ENCODE data around the gene ZNF418.
A peak's percentile ranks its signal among the peaks of the same experiment; 100 is the strongest.

ZNF418 gene

GRCh38 chr19:57934820-57935665 lies at the start of gene ZNF418:
ZNF418 (minus strand) TSS chr19:57935402; CDS start chr19:57933822, 1,580 bp downstream.
- no peak for DNase-seq (ENCODE audit: low read depth in 1 of 2, low spot score in 1 of 2)

GRCh38 chr19:57978586-57979289 lies 43.5 kb upstream of the ZNF418 start:
- no peak for DNase-seq (ENCODE audit: low read depth in 1 of 2, low spot score in 1 of 2)

DNA sequence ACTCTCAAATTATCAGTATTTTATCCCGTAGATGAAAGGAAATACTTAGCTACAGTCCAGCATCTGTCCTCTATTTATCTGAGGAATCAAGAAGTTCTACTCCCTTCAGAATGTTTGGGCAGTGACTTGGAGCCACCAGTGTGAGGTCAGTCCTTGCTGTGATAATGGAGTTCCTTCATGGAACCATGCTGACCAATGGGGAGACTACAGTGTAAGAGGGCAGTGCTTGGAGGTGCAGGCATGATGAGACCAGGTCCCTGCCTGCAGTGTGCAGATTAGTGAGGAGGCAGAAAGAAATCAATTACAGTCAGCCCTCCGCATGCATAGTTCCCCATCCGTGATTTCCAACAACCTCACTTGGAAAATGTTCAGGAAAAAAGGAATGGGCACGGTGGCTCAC lies 39.2 kb upstream of the ZNF418 start, which contains the start of gene C19orf18:
Gene C19orf18 (minus strand): TSS at position 101 of the 400 bp plus-strand sequence. CDS start 102 bp downstream, outside the sequence.
- DNase-seq (ENCODE audit: low read depth in 1 of 2, low spot score in 1 of 2) = no peak

- no peak for DNase-seq (ENCODE audit: low read depth in 1 of 2, low spot score in 1 of 2)
Measured at GRCh38 chr19:57964761-57965160, 29.6 kb upstream of the ZNF418 start.

DNA sequence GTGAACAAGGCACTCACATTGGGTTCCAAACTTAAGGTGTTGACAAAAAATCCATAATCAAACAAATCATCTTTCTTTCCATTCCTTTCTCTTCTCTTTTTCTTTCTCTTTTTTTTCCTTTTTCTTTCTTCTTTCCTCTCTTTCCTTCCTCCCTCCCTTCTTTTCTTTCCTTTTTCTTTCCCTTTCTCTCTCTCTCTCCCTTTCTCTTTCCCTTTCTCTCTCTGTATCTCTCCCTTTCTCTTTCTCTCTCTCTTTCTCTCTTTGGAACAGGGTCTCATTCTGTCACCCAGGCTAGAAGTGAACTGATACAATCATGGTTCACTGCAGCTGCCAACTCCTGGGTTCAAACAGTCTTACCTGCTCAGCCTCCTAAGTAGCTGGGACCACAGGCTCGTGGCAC lies 26.6 kb upstream of the ZNF418 start:
- no peak for DNase-seq (ENCODE audit: low read depth in 1 of 2, low spot score in 1 of 2)

DNA sequence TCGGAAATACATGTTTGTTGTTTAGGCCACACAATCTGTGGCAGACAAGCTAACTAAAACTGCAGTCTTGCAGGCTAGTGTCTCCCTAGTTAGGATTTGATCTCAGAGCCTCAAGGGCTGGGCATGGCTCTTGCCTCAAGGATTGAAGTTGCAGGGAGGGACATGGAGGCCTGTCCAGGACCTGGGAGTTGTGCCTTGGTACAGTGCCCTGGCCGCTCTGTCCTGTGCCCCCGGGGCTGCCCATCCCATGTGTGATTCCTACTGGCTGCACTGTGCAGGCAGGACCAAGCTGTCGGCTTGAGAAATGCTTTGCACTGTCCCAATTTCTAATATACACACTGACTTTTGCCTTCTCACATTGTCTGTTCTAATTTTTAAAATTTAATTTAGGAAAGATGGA lies 19.8 kb upstream of the ZNF418 start:
- DNase-seq (ENCODE audit: low read depth in 1 of 2, low spot score in 1 of 2) = no peak

GRCh38 chr19:57949702-57950101 lies 14.5 kb upstream of the ZNF418 start:
- DNase-seq (ENCODE audit: low read depth in 1 of 2, low spot score in 1 of 2) = no peak

GRCh38 chr19:57949296-57949695 lies 14.1 kb upstream of the ZNF418 start:
- DNase-seq (ENCODE audit: low read depth in 1 of 2, low spot score in 1 of 2) = no peak

DNA sequence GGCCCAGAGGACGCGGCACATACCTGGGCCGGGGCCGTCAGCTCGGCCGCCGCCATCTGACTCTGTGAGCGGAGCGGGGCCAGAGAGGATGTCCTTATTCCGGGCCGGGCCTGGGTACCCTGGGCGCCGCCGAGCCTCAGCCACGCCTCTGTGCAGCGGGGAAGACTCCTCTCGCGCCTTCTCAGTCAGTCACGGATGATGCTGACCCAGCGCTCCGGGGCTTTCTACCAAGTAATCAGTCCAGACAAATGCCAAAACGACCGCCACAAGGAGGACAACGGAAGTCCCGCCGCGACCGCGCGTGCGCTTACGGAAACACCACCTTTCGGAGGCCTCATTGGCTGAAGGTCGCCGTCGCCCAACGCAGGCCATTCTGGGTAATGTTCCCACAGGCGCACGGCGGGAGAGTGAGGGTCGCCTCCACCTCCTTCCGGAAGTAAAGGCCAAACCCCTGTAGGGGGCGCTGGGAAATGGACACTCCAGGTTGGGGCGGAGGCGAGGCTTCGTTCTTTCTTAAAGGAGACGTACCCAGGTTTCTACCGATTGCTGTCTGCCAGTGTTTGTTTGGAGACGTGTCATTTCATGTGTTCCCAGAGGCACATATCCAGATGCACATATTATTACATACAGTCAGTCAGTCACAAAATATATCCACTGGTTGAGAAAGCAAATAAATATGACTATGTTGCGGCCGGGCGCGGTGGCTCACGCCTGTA lies 12.4 kb upstream of the ZNF418 start, which contains the start of gene ZNF256:
Gene ZNF256 (minus strand): TSS at position 288 of the 716 bp plus-strand sequence. CDS start 232 bp downstream, at position 56.
- DNase-seq (ENCODE audit: low read depth in 1 of 2, low spot score in 1 of 2) = peak; percentile 73 to 84

DNA sequence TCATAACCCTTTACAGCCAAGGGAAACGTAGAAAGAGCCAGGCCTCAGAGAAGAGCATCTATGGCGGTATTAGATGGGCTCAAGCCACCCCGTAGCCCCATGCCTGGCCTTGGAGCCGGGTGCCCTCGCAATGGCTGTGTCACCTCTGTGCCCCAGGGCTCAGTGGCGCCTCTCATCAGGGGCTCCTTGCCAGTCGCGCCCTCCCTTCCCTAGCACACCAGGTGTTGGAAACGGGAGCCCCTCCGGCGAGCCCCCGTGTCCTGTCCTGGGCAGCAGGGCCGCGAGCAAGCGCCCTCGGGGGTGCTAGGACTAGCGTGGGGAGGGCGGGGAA lies 11.9 kb upstream of the ZNF418 start:
- DNase-seq (ENCODE audit: low read depth in 1 of 2, low spot score in 1 of 2) = no peak

GRCh38 chr19:57946316-57946715 lies 11.1 kb upstream of the ZNF418 start:
- no peak for DNase-seq (ENCODE audit: low read depth in 1 of 2, low spot score in 1 of 2)

DNA sequence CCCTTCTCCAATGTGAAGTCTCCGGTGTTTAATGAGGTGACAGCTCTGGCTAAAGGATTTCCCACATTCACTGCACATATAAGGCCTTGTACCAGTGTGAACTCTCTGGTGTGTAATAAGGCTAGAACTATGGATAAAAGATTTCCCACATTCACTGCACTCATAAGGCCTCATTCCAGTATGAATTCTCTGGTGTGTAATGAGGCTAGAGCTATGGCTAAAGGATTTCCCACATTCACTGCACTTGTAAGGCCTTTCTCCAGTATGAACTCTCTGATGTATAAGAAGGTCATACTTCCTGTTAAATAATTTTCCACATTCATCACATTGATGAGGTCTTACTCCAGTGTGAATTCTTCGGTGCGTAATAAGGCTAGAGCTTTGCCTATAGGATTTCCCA lies 6.4 kb upstream of the ZNF418 start:
- no peak for DNase-seq (ENCODE audit: low read depth in 1 of 2, low spot score in 1 of 2)

DNA sequence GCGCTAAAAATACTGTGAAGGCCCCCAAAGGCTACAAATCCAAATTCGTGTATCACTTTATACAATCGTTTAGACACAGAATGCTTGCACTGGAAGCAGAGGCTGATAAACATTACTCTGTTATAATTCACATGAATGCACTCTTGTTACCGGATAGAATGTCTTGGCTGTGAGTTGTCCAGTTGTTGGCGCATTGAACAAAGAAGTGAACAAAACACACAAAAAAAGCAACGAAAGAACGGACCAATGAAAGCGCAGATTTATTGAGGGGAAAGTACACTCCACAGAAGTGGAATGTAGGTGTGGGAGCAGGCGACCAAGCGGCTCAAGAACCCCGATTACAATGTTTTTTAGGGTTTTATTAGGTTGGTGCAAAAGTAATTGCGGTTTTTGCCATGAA lies 529 bp upstream of the ZNF418 start:
- no peak for DNase-seq (ENCODE audit: low read depth in 1 of 2, low spot score in 1 of 2)

DNA sequence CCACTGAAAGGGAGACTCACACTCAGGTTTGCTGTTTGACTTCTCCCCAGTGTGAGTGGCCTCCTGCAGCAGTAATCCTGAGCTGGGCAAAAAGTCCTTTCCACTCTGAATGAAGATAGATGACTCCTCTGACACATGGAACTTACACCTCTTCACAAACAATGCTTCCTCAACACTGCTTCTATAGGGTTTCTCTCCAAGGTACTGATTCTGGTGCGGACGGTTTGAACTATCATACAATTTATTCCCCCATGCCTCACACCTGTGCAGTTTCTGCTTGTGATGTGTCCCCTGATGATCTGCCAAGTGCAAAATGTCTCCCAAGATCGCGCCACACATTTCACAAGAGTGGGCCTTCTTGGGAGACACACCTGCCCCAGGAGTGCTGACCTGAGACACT lies 7.6 kb downstream of the ZNF418 start:
- no peak for DNase-seq (ENCODE audit: low read depth in 1 of 2, low spot score in 1 of 2)

DNA sequence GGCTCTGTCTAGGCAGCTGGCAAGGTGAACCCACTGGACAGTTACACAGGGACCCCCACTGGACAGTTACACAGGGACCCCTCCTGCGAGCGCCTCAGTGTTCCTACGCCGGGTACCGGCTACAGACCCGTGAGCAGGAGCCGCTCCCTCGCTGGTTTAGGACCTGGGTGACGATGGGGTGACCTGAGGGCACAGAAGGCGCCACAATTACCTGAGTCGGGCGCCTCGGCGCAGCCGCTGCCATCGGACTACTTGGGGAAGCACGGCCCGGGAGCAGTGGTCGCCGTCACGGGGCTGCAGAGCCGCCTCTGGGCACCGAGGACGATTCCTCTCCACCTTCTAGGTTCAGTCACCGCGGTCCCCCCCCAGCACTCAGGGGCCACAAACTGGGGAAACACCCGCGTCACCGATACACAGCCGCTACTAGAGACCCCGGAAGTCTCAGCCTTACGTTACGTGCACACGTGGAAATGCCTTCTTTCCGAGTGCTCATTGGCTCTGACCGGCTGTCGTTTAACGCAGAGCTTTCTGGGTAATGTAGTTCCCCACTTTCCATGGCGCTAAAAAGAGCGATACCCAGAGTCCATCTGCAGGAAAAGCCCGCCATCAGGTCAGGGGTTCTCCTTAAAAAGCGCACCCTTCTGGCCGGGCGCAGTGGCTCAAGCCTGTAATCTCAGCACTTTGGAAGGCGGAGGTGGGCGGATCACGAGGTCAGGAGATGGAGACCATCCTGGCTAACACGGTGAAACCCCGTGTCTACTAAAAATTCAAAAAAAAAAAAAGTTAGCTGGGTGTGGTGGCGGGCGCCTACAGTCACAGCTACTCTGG lies 18.8 kb downstream of the ZNF418 start, which contains the start of gene ZNF417:
Gene ZNF417 (minus strand): TSS at position 425 of the 828 bp plus-strand sequence. CDS start 181 bp downstream, at position 244.
- DNase-seq (ENCODE audit: low read depth in 1 of 2, low spot score in 1 of 2) = peak; percentile 65 to 68

DNA sequence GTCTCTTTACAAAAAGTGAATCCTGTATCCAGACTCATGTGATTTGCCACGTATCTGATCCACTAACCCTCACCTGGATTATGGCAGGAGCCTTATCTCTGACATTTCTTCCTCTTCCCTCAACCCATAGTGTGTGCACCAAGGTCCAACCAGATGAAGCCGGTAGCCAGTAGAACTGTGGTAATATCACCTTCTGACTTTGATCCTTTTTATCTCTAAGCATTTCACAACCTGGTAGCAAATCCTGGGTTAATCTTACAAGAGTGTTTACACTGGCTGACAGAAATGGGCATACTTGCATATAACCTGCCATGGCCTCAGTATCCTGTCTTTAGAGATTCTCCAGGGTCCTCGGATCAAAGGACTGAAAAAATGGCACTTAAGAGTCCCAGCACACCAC lies 20.7 kb downstream of the ZNF418 start:
- no peak for DNase-seq (ENCODE audit: low read depth in 1 of 2, low spot score in 1 of 2)

DNA sequence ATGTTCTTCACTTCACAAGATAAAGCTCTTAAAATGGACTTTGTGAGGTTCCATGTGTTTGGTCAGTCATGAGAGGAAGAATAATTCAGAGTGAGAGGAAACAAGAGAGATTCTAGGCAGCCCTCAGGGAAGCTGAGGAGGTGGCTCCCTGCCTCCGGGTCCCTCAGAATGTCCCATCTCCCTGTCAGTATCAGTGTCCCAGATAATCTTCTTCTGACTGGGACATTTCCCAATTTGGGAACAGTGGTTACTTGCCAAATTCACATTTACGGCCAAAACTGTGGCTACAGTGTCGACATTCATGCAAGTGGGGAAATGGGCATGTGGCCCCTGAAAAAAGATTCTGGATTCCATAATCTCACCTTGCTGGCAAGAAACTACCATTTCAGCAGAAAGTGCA lies 27.8 kb downstream of the ZNF418 start:
- no peak for DNase-seq (ENCODE audit: low read depth in 1 of 2, low spot score in 1 of 2)

- no peak for DNase-seq (ENCODE audit: low read depth in 1 of 2, low spot score in 1 of 2)
Measured at GRCh38 chr19:57905258-57905657, 29.9 kb downstream of the ZNF418 start.

- no peak for DNase-seq (ENCODE audit: low read depth in 1 of 2, low spot score in 1 of 2)
Measured at GRCh38 chr19:57903618-57904184, 31.5 kb downstream of the ZNF418 start.

DNA sequence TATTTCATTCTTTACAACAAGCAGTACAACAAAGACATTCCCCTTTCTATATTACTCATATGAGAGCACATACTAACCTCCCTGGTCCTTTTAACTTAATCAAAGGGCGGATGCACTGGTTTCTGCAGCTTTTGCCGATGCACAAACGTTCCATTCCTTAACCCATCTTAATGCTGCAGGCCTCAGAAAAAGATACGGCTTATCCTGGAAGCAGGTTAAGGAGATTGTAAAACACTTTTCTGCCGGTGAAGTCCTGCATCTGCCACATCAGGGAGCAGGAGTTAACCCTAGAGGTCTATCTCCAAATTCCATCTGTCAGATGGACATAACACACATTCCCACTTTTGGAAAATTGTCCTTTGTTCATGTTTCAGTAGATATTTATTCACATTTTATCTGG lies 34.9 kb downstream of the ZNF418 start:
- no peak for DNase-seq (ENCODE audit: low read depth in 1 of 2, low spot score in 1 of 2)
